NCI-H2196 (cell line): ENCODE data around the gene SLC2A6.
"Not testable (repeated sequence)": the region's sequence is repeated elsewhere in the genome, so short reads cannot be mapped to it uniquely, and the experiment has no call there.

ENCODE experiments used
- DNase-seq: peaks from one replicate; lab custom pipeline; 2025; ENCODE audit not compliant: unreplicated experiment; lab: John Stamatoyannopoulos, UW

SLC2A6 gene

DNA sequence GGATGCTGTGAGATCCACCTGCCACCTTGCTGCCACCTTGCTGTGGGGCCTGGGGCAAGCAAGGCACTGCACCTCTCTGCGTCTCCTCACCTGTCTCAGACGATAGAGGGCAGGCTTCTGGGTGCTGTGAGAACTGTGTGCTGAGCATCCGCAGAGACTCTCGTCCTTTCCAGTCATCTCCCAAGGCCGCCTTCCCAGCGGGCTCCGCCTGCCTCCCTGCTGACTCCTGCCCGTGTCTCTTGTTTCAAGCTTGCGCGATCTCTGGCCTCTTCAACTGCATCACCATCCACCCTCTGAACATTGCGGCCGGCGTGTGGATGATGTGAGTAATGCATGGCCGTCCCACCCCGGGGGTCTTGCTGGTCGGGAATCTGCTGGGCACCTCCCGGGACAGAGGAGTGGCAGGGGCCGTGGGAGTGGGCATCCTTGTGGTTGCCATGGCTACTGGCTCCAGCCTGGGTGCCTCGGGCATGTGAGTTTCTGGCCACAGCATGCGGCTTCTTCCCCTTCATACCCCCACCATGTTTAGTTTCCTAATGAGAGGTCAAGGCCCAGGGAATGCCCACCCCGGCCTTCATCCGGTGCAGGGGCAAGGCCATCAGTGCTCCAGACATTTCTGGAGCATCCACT, 15.6 kb downstream of the SLC2A6 start:
- DNase-seq: peak; percentile 30

DNA sequence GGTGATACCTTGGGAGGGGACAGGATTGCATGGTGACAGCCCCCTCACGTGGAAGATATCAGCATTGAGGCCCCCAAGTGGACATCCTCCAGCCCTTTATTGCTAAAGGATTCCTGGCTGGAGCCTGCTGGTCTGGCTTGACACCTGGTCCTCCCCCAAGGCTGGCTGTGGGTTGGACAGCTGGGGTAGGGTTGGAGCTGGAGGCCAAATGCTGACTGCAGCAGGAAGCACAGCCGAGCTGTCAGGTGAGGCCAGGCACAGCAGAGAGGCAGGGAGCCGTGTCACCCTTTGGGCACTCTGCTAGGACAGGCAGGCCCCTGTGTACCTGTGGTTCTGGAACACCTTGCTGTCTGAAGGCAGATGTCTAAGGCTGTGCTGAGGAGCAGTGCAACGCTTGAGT, 16.9 kb downstream of the SLC2A6 start:
- DNase-seq: peak; percentile 54

DNA sequence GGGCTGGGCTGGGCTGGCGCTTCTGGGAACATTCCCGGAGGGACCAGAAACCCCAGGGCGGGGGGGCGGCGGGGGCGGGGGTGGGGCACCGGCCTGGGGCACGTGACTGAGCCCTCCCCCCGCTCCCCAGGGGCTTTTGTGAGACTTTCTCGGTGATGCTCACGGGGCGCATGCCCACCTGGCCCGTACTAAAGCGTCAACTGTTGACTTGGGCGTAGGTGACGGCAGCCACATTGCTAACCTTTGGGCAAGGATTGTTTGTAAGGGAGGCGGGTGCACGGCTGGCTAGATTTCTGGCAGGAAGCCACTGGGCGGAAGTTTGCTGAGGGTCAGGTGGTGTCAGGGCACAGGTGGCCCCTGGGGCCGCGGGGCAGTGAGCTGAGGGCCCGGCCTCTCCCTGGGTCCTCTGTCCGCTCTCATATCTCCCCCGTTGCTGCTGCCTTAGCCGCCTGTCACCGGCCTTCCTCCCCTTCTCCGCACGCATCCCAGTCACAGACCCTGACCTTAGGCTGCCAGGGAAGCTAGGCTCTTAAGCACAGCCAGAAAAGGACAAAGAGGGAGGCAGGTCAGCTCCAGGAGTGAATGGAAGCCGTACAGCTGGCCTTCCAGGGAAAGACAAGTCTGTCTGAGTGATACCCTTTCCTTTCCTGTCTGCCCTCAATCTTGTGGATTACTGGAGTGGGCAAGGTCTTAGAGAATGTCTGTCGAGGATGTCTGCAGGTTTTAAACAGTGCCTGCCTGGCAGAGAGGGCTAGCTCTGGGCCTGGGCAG, 18.3 kb downstream of the SLC2A6 start:
- peak; percentile 90 for DNase-seq

DNA sequence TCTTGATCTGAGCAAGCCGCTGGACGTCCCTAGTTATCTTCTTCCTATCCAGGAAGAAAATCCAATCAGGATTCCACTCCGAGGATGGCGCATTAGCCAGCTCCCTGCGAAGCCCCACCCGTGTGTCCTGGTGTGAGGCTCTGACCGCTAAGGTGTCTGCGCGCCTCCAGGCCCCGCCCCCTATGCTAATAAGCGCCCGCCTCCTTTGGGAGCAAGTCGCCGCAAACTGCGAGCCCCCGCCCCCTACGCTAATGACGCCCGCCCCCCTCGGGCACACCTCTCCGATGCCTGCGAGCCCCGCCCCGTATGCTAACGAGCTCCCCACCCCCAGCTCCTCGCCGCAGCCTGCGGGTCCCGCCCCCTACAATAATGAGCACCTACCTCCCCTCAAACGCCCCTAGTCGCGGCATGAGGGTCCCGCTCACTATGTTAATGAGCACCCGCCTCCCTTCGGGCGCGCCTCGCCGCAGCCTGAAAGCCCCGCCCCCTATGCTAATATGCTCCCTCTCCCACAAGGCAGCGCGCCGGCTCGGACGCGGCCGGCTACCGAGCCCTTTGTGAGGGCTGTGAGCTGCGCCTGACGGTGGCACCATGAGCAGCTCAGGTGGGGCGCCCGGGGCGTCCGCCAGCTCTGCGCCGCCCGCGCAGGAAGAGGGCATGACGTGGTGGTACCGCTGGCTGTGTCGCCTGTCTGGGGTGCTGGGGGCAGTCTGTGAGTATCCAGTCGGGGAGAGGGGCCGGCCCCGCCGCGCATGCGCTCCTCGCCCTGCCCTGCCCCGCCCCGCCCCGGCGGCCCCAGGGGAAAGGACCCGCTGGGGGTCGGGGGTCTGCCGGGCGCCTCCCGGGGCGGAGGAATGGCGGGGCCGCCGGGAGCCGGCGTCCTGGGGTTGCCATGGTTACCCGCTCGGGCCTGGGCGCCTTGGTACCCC, 19.2 kb downstream of the SLC2A6 start, which contains the start of gene CACFD1:
Gene CACFD1 (plus strand): TSS at position 503 of the 929 bp plus-strand sequence. CDS start 89 bp downstream, at position 592.
- peak; percentile 98 for DNase-seq

DNA sequence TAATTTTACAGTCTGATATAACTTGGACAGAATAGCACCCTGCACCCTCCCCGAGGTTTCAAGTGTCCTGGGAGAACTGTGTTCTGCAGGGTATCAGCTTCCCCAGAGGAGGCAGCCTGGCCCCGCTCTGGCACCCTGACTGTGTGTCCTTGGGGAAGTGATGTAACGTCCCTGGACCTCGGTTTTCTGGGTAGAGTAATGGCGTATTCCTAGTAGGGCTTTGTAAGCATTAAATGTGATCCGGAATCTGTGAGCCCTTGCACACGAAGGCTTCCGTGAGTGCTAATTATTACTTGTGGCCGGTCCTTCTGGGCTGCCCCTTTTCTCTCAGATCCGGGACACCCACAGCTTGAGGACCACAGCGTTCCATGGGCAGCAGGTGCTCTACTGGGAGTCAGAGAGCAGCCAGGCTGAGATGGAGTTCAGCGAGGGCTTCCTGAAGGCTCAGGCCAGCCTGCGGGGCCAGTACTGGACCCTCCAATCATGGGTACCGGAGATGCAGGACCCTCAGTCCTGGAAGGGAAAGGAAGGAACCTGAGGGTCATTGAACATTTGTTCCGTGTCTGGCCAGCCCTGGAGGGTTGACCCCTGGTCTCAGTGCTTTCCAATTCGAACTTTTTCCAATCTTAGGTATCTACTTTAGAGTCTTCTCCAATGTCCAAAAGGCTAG, 20.1 kb downstream of the SLC2A6 start:
- no peak for DNase-seq

DNA sequence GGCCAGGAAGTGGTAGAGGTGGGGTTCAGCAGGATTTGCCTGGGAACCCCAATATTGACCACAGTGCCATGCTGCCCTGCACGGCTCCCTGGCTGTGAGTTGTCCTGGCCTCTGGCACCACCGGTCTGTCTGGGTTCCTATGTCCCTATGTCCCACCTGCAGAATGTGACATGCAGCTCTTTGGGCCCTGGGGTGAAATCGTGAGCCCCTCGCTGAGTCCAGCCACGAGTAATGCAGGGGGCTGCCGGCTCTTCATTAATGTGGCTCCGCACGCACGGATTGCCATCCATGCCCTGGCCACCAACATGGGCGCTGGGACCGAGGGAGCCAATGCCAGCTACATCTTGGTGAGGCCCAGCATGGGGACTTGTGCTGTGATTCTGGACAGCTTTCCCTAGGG, 21.2 kb downstream of the SLC2A6 start:
- no peak for DNase-seq

DNA sequence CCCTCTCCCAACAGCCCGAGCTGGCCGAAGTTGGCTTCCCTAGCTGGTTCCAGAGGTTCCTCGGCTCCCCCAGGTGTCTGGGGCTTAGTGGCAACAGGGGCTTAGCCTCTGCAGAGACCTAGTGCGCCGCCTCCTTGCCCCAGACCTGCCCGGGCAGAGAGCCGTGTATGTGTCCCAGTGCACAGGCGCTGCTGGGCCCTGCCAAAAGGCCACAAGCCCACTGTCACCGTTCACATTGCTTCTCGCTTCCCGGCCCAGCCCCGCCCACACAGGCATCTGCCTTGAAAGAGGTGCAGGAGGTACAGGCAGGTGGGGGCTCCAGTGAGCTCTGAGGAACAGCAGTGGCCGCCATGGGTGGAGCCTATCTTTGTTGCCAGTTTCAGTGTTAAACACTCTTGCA, 21.7 kb downstream of the SLC2A6 start:
- DNase-seq: no peak

DNA sequence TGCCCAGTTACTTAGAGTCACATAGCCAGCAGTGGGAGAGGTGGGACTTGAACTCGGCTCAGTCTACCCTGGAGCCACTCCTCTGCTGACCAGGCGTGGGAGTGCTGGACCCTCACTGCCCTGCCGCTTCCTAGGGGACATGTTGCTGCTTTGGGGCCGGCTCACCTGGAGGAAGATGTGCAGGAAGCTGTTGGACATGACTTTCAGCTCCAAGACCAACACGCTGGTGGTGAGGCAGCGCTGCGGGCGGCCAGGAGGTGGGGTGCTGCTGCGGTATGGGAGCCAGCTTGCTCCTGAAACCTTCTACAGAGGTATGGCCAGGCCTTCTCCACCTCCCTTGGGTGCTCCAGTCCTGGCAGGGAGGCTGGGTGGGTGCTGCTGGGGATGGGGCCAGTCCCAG, 22.5 kb downstream of the SLC2A6 start:
- no peak for DNase-seq

DNA sequence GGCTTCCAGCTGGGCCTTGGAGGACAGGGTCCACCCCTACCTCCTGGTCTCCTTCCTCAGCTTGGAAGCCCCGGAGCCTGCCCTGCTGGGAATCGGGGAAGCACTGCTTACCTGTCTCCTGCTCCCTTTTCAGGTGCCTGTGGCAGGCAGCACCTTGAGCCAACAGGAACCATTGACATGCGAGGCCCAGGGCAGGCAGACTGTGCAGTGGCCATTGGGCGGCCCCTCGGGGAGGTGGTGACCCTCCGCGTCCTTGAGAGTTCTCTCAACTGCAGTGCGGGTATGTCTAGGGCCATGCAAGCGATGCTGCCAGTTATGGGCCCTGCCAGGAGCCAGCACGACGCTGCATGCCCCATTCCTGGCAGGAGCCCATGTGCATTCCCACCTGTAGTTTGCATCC, 23.0 kb downstream of the SLC2A6 start:
- no peak for DNase-seq

DNA sequence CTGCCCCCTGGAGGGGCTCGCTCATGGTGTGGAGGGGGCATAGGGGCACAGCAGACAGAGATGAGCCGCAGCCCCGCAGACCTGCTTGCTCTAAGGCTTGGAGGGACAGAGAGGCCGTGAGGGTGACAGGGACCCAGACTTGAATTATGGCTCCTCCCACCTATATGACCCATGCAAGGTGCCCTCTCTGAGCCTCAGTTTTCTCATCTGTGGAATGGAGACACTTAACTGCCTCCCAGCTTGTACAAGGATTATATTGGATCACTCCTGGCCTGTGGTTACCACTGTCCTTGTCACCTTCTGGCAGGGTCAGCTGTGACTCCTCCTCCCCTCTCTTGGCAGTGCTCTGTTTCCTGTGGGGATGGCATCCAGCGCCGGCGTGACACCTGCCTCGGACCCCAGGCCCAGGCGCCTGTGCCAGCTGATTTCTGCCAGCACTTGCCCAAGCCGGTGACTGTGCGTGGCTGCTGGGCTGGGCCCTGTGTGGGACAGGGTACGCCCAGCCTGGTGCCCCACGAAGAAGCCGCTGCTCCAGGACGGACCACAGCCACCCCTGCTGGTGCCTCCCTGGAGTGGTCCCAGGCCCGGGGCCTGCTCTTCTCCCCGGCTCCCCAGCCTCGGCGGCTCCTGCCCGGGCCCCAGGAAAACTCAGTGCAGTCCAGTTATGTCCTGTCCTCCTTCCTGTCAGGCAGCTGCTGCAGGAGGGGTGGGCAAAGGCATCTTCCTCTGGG, 23.8 kb downstream of the SLC2A6 start:
- DNase-seq: no peak

DNA sequence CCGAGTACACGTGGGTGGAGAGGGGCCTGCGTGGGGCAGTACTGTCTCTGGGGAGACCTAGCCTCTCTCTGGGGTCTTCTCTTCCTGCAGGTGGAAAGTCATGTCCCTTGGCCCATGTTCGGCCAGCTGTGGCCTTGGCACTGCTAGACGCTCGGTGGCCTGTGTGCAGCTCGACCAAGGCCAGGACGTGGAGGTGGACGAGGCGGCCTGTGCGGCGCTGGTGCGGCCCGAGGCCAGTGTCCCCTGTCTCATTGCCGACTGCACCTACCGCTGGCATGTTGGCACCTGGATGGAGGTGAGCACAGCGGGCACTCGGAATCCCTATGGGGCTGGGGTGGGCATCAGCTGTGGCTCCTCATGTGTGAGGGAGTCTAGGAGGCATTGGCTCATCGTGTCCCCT, 24.6 kb downstream of the SLC2A6 start:
- no peak for DNase-seq

DNA sequence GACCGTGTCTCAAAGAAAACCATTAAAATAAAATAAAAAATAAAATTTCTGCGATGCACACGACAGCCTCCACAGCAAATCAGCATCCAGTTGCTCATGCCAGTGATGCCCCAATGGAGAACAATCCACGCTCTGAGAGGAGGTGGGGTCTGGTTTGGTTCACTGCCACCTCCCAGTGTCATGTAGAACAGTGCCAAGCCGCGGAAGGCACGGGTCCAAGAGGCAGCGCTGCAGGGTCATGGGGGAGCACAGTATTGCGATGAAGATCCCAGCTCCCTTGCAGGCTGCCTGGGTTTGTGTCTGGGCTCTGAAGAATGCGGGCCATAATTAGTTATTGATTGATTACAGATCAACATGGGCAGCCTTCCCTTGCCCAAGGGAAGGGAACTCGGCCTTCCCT, 25.2 kb downstream of the SLC2A6 start:
- DNase-seq: no peak

DNA sequence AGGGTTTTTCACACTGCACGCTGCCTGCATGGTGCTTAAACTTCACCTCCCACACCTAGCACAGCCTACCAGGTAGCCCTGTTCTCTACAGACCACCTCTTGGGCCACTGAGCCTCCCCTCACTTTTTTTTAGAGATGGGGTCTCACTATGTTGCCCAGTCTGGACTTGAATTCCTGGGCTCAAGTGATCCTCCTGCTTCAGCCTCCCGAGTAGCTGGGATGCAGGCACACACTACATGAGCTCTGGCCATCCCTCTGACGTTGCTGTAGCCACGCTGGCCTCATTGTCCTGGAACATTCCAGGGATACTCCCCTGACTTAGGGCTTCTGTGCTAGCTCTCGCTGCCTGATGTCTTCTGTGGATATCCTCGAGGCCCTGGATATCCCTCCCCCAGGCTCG, 26.3 kb downstream of the SLC2A6 start:
- no peak for DNase-seq

DNA sequence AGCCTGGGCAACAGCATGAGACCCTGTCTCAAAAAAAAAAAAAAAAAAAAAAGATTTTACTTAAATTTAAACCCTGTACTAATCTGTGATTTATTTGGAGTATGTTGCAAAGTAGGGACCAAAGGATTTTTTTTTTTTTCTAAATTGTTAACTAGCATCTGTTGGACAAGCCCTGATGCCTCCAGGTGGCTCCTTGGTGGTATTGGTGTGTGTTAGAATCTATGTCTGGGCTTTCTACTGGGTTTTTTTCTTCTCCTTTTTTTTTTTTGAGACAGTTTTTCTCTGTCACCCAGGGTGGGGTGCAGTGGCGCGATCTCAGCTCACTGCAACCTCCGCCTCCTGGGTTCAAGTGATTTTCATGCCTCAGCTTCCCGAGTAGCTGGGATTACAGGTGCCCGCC, 27.0 kb downstream of the SLC2A6 start:
- DNase-seq: not testable (repeated sequence)

DNA sequence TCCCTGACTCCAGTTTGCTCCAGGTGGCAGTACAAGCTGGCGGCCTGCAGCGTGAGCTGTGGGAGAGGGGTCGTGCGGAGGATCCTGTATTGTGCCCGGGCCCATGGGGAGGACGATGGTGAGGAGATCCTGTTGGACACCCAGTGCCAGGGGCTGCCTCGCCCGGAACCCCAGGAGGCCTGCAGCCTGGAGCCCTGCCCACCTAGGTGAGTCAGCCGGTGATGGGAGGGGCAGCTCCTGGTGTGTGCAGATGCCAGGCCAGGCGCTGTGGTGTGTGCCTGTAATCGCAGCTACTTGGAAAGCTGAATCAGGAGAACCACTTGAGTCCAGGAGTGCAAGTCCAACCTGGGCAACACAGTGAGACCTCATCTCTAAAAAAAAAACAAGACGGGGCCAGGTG, 29.1 kb downstream of the SLC2A6 start:
- DNase-seq: peak; percentile 73

DNA sequence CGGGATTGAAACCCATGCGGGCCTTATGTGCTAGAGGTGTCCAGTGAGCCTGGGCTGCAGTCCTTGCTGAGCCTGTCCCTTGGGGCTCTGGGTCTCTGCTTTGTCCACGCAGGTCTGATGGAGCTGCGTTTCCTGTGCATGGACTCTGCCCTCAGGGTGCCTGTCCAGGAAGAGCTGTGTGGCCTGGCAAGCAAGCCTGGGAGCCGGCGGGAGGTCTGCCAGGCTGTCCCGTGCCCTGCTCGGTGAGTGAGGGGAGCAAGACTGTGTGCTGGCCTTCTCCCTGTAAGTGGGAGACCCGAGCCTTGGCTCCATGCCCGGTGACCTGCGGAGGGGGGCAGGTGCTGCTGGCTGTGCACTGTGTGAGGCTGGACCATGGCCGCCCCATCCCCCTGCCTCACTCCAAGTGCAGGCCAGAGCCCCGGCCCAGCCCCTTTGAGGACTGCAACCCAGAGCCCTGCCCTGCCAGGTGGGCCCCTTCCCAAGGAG, 30.4 kb downstream of the SLC2A6 start:
- DNase-seq: no peak

DNA sequence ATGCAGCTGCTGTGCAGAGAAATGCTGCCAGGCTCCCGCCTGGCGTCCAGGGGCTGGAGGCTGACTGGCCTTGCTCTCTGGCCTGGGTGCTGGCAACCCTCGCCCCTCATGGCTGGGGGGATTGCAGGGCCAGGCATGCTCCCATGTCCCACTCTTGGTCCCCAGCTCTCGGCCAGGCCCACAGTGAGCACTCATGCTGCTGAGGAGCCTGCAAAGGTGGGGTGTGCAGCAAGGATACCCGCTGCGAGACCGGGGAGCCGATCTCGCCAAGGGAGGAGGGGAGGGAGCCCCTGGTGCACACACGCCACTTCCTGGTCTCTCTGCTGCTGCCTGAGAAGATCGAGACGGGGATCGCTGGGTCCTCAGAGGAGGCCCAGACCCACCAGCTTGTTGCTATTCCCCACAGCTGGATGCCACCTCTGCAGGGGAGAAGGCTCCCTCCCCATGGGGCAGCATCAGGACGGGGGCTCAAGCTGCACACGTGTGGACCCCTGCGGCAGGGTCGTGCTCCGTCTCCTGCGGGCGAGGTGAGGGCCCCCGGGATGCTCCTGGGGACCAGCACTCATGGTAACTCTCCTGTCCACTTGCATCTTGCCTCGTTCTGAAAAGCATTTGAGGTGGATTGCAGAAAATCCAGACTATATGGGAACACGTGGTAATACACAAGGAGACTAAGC, 33.5 kb downstream of the SLC2A6 start:
- no peak for DNase-seq

DNA sequence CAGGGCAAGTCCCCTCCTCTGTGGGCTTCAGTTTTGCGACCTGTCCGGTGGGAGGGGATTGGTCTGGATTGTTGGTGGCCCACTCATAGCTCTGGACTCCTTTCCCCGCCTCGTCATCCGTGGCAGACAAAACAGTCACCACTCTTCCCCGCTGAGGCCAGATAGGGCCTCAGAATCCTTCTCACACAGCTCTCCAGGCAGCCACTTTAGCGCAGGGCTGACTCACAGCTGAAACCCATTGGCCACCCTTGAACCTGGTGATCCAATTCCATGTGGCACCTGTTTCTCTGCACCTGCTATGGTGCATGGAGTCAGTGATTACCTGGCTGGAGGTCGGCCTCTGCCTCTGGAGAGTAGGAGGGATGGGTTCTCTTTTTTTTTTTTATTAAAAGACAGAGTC, 34.9 kb downstream of the SLC2A6 start:
- DNase-seq: peak; percentile 61

DNA sequence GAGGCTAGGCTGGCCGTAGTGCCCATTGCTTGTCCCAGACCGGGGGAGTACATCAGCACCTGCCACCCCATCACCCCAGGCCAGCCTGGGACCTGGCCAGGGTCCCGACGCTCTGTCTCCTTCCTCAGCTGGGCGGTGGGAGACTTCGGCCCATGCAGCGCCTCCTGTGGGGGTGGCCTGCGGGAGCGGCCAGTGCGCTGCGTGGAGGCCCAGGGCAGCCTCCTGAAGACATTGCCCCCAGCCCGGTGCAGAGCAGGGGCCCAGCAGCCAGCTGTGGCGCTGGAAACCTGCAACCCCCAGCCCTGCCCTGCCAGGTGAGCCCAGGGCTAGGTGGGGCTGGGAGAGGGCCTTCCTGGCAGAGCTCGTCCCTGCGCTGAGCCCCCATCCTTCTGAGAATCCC, 35.7 kb downstream of the SLC2A6 start:
- DNase-seq: no peak

DNA sequence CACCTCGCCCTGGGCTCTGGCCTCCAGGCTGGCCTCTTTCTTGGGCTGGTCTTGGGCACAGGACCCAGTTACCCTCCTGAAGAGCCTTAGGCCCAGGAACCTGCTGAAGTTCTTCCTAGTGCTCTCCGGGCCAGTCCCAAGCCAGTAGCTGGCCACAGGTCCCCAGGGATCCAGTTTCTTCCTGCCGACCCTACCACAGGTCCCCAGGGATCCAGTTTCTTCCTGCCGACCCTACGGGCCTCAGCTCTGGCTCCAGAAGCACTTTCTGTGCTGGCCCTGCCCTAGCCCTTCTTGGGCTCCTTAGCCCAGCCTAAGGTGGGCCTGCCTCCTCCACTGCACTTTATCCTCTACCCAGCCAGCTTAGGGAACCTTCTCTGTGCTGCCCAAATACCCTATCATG, 37.3 kb downstream of the SLC2A6 start:
- no peak for DNase-seq
